IMR-90 (cell line): ENCODE data around the gene CAMTA1. TPM values are rescaled to one million over a fixed set of nuclear protein-coding genes. Genes with fewer than 3 reads are reported as not detected.

ENCODE experiments used
- ATAC-seq: fragments of 200-7000 bp; cut with Tn5 transposase; 2 replicates; pipeline ENCODE4 v1.9.1; 2020; ENCODE audit warnings: low read depth, mild to moderate bottlenecking, moderate library complexity
- BruUV-seq: library from RNA; stranded (reverse); fragments of 400-500 nt; replicated peaks from 2 replicates; lab custom pipeline; 2021; lab: Mats Ljungman, UMichigan
- CTCF ChIA-PET: fragments of 300-600 bp; formaldehyde crosslinking; extraction: SDS; loops from one replicate; lab custom pipeline; 2021; ENCODE audit warnings: antibody characterized with exemption; lab: Yijun Ruan, JAX
- POLR2A ChIA-PET: fragments of 300-600 bp; sonication (Branson Sonifier 250); formaldehyde crosslinking; loops from one replicate; lab custom pipeline; 2022; ENCODE audit warnings: antibody characterized with exemption; ENCODE audit not compliant: unreplicated experiment; lab: Charles Lee
- DNase-seq: peaks from one replicate; pipeline ENCODE4 v3.0.0; 2013
- H2AFZ ChIP-seq: replicated peaks from 2 replicates; pipeline ENCODE3; 2013; ENCODE audit warnings: low read length, mild to moderate bottlenecking; ENCODE audit not compliant: poor library complexity
- H2AK5ac ChIP-seq: 2 replicates; pipeline ENCODE4 v1.6.1; 2013; ENCODE audit warnings: low read depth, low read length, inconsistent platforms
- H2AK9ac ChIP-seq: replicated peaks from 2 replicates; pipeline ENCODE3; 2013; ENCODE audit warnings: mild to moderate bottlenecking, low read depth, low read length, moderate library complexity; ENCODE audit not compliant: poor library complexity
- H2BK120ac ChIP-seq: 2 replicates; pipeline ENCODE4 v1.6.1; 2013; ENCODE audit warnings: low read depth, low read length, inconsistent platforms
- H2BK15ac ChIP-seq: 3 replicates; pipeline ENCODE4 v1.6.1; 2013; ENCODE audit warnings: low read depth, low read length, inconsistent platforms
- H2BK20ac ChIP-seq: 2 replicates; pipeline ENCODE4 v1.6.1; 2013; ENCODE audit warnings: low read depth, mild to moderate bottlenecking, inconsistent platforms, low read length, moderate library complexity
- H2BK5ac ChIP-seq: 2 replicates; pipeline ENCODE4 v1.6.1; 2013; ENCODE audit warnings: mild to moderate bottlenecking, low read depth, low read length, inconsistent platforms; ENCODE audit not compliant: poor library complexity, severe bottlenecking
- H3K14ac ChIP-seq: replicated peaks from 2 replicates; pipeline ENCODE4 v1.6.1; 2013; ENCODE audit warnings: low read depth, low read length, inconsistent platforms
- H3K18ac ChIP-seq: 2 replicates; pipeline ENCODE4 v1.6.1; 2013; ENCODE audit warnings: low read depth, low read length, control low read depth
- H3K23ac ChIP-seq: 2 replicates; pipeline ENCODE4 v1.6.1; 2013; ENCODE audit warnings: low read depth, low read length, inconsistent platforms
- H3K27ac ChIP-seq: 2 replicates; pipeline ENCODE4 v1.5.1; 2013; ENCODE audit warnings: mild to moderate bottlenecking, control low read depth, low read length; ENCODE audit not compliant: insufficient read depth
- H3K27me3 ChIP-seq: 2 replicates; pipeline ENCODE4 v1.6.1; 2013; ENCODE audit warnings: low read length; ENCODE audit not compliant: control insufficient read depth, insufficient read depth
- H3K36me3 ChIP-seq: 2 replicates; pipeline ENCODE4 v1.6.1; 2013; ENCODE audit warnings: low read length, mixed read lengths; ENCODE audit not compliant: control insufficient read depth, insufficient read depth
- H3K4ac ChIP-seq: 2 replicates; pipeline ENCODE4 v1.6.1; 2013; ENCODE audit warnings: low read depth, low read length, inconsistent platforms
- H3K4me1 ChIP-seq: 2 replicates; pipeline ENCODE4 v1.6.1; 2013; ENCODE audit warnings: low read length, mixed read lengths; ENCODE audit not compliant: control insufficient read depth, insufficient read depth
- H3K4me2 ChIP-seq: 2 replicates; pipeline ENCODE4 v1.6.1; 2013; ENCODE audit warnings: low read depth, mild to moderate bottlenecking, control low read depth, low read length, moderate library complexity
- H3K4me3 ChIP-seq: 2 replicates; pipeline ENCODE4 v1.5.1; 2013; ENCODE audit warnings: low read depth, mild to moderate bottlenecking, control low read depth, low read length, moderate library complexity; ENCODE audit not compliant: insufficient read depth
- H3K56ac ChIP-seq: 2 replicates; pipeline ENCODE4 v1.6.1; 2013; ENCODE audit warnings: low read length, inconsistent platforms; ENCODE audit not compliant: insufficient read depth; ENCODE audit errors: extremely low read depth
- H3K79me1 ChIP-seq, 2 experiments: 2 replicates each; pipeline ENCODE4 v1.6.1; 2013; ENCODE audit warnings: low read length in 2 of 2, inconsistent platforms in 1 of 2, low read depth in 1 of 2
- H3K9ac ChIP-seq: 2 replicates; pipeline ENCODE4 v1.6.1; 2013; ENCODE audit warnings: low read depth, low read length, control low read depth
- H3K9me1 ChIP-seq: 2 replicates; pipeline ENCODE4 v1.6.1; 2013; ENCODE audit warnings: low read length, inconsistent platforms; ENCODE audit not compliant: insufficient read depth
- H3K9me3 ChIP-seq: 2 replicates; pipeline ENCODE4 v1.6.1; 2013; ENCODE audit warnings: low read length; ENCODE audit not compliant: control insufficient read depth, insufficient read depth
- H4K20me1 ChIP-seq: 2 replicates; pipeline ENCODE4 v1.6.1; 2013; ENCODE audit warnings: low read length, inconsistent platforms; ENCODE audit not compliant: insufficient read depth
- H4K5ac ChIP-seq: 2 replicates; pipeline ENCODE4 v1.6.1; 2013; ENCODE audit warnings: mild to moderate bottlenecking, low read depth, low read length, control low read depth
- H4K8ac ChIP-seq, 2 experiments: 2 replicates each; pipeline ENCODE4 v1.6.1; 2013; ENCODE audit warnings: low read depth in 2 of 2, low read length in 2 of 2, control low read depth in 1 of 2, inconsistent platforms in 1 of 2
- H4K91ac ChIP-seq: 2 replicates; pipeline ENCODE4 v1.6.1; 2013; ENCODE audit warnings: low read depth, low read length, inconsistent platforms; ENCODE audit not compliant: insufficient read depth
- BHLHE40 ChIP-seq: fragments of 150-350 bp; IDR thresholded peaks from 2 replicates; pipeline ENCODE4 v1.6.1; 2016; ENCODE audit warnings: mild to moderate bottlenecking, low read depth, low read length
- CEBPB ChIP-seq: IDR thresholded peaks from 2 replicates; pipeline ENCODE4 v1.6.1; 2012; ENCODE audit warnings: low read depth, low read length, improper control_type of control experiment
- CHD1 ChIP-seq: IDR thresholded peaks from 2 replicates; pipeline ENCODE4 v1.6.1; 2012; ENCODE audit warnings: low read depth, low read length, improper control_type of control experiment
- FOS ChIP-seq: fragments of 150-350 bp; IDR thresholded peaks from 2 replicates; pipeline ENCODE4 v1.6.1; 2016; ENCODE audit warnings: low read depth, low read length
- MAFK ChIP-seq: IDR thresholded peaks from 2 replicates; pipeline ENCODE4 v1.6.1; 2012; ENCODE audit warnings: low read depth, low read length, improper control_type of control experiment
- MAZ ChIP-seq: IDR thresholded peaks from 2 replicates; pipeline ENCODE4 v1.6.1; 2012; ENCODE audit warnings: low read depth, mild to moderate bottlenecking, low read length, improper control_type of control experiment, moderate library complexity, borderline replicate concordance
- MXI1 ChIP-seq: IDR thresholded peaks from 2 replicates; pipeline ENCODE4 v1.6.1; 2012; ENCODE audit warnings: low read depth, mild to moderate bottlenecking, low read length, moderate library complexity, borderline replicate concordance
- NFE2L2 ChIP-seq: fragments of 150-350 bp; IDR thresholded peaks from 2 replicates; pipeline ENCODE4 v1.6.1; 2016; ENCODE audit warnings: low read depth, mild to moderate bottlenecking, low read length
- POLR2A ChIP-seq: IDR thresholded peaks from 2 replicates; pipeline ENCODE4 v1.6.1; 2012; ENCODE audit warnings: mild to moderate bottlenecking, low read depth, low read length
- RAD21 ChIP-seq: IDR thresholded peaks from 2 replicates; pipeline ENCODE4 v1.6.1; 2012; ENCODE audit warnings: low read length, improper control_type of control experiment
- RCOR1 ChIP-seq: IDR thresholded peaks from 2 replicates; pipeline ENCODE4 v1.6.1; 2012; ENCODE audit warnings: mild to moderate bottlenecking, low read length, improper control_type of control experiment; ENCODE audit not compliant: insufficient replicate concordance
- RFX5 ChIP-seq: IDR thresholded peaks from 2 replicates; pipeline ENCODE4 v1.8.0; 2012; ENCODE audit warnings: low read depth, mild to moderate bottlenecking, low read length, moderate library complexity
- SMC3 ChIP-seq: fragments of 150-350 bp; IDR thresholded peaks from 2 replicates; pipeline ENCODE4 v1.6.1; 2016; ENCODE audit warnings: low read depth, mild to moderate bottlenecking, antibody characterized with exemption, low read length, moderate library complexity
- dilution Hi-C: fragments of 300-500 bp; cut with HindIII; formaldehyde crosslinking; loops from one replicate; pipeline ENCODE4 v1.14.3; 2018; ENCODE audit warnings: low sequenced_read_pairs; ENCODE audit not compliant: unreplicated experiment
- in situ Hi-C: fragments of 300-500 bp; cut with MboI; formaldehyde crosslinking; loops from 3 replicates; pipeline ENCODE4 v1.14.3; 2019; ENCODE audit warnings: low sequenced_read_pairs, inconsistent platforms, mixed read lengths
- intact Hi-C: fragments of 100-400 bp; cut with micrococcal nuclease; formaldehyde crosslinking; loops from 2 replicates; pipeline ENCODE4 v1.10.0; 2022
- polyA plus RNA-seq, 3 experiments: library from polyadenylated mRNA; depleted of rRNA; stranded (reverse); fragments of >200 nt; gene quantifications; 2 replicates each; pipeline ENCODE4 v1.2.3, GENCODE V29; 2012; ENCODE audit warnings: low replicate concordance in 1 of 3
- total RNA-seq: library from RNA; depleted of rRNA; stranded (reverse); fragments of >200 nt; gene quantifications from 2 replicates; pipeline ENCODE4 v1.2.3, GENCODE V29; 2012
- TF ChIP-seq, protein P1 (sequence below): conservative IDR thresholded peaks from 2 replicates; pipeline ENCODE4 v1.5.1; 2012; ENCODE audit warnings: mild to moderate bottlenecking, low read depth, low read length, improper control_type of control experiment
- TF ChIP-seq, protein P2 (sequence below): fragments of 150-350 bp; IDR thresholded peaks from 2 replicates; pipeline ENCODE4 v1.6.1; 2016; ENCODE audit warnings: low read depth, mild to moderate bottlenecking, low read length, moderate library complexity, borderline replicate concordance
- TF ChIP-seq, protein P3 (sequence below): fragments of 150-350 bp; IDR thresholded peaks from 2 replicates; pipeline ENCODE4 v1.6.1; 2017; ENCODE audit warnings: mild to moderate bottlenecking, antibody characterized with exemption, low read length, low read depth

CAMTA1 gene
- total and polyA plus RNA-seq, 2 of the 4 experiments (the other 2 are of a cell fraction): 35.5 to 74.3 TPM

DNA sequence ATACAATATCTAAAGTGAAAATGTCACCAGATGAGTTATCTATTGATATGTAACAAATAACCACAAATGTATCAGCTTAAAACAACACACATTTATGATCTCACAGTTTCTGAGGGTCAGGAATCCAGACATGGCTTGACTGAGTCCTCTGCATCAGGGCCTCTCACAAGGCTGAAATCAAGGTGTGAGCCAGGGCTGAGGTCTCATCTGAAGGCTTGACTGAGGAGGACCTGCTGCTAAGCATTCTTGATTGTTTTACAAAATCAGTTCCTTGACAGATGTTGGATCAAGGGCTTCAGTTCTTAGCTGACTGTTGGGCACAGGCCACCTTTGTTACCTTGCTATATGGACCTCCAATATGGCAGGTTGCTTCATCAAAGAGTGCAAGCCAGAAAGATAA, 483.7 kb downstream of the CAMTA1 start:
- Histone ChIP-seq H3K9me3 (peaks cover 6% of the 10 kb centered on the region), H3K27ac (no peak overlapping the region), H3K56ac (no peak overlapping the region), H3K4me3 (no peak overlapping the region), H3K36me3 (no peaks in the 10 kb centered on the region), H3K14ac (no peak overlapping the region), H3K9ac (no peak overlapping the region), H3K18ac (no peak overlapping the region), H4K91ac (no peak overlapping the region), H2BK15ac (peak overlapping the region; percentile 57; the same call in 1 of the 3 replicates), H3K4ac (peak overlapping the region; percentile 7), H4K20me1 (no peaks in the 10 kb centered on the region), H3K79me1 (no peaks in the 10 kb centered on the region; a peak in 1 of 4 replicates), H3K4me2 (no peak overlapping the region), H2AK5ac (peak overlapping the region; percentile 38), H3K27me3 (no peaks in the 10 kb centered on the region), H4K5ac (no peak overlapping the region), H2BK20ac (no peak overlapping the region), H2AK9ac (no peak overlapping the region), H2BK5ac (no peak overlapping the region), H3K4me1 (peaks cover 30% of the 10 kb centered on the region), H4K8ac (no peak overlapping the region), H3K23ac (no peak overlapping the region), H2BK120ac (no peak overlapping the region), H2AFZ (no peak overlapping the region), H3K9me1 (peaks cover 27% of the 10 kb centered on the region)
- DNase-seq (no peak), ATAC-seq (no peak)
- ChIA-PET CTCF (no interaction called here), POLR2A (no interaction called here)
- dilution Hi-C loops (no loop called here), in situ Hi-C loops (no loop called here), intact Hi-C loops (no loop called here)
- BruUV-seq: no TSS peak
- TF ChIP-seq RAD21 (no peak), RFX5 (no peak), SMC3 (no peak), BHLHE40 (no peak), MXI1 (no peak), CEBPB (no peak), CHD1 (no peak), MAFK (no peak), MAZ (no peak), FOS (no peak), NFE2L2 (no peak), POLR2A (no peak), RCOR1 (no peak)
- TF ChIP-seq, protein P1, sequence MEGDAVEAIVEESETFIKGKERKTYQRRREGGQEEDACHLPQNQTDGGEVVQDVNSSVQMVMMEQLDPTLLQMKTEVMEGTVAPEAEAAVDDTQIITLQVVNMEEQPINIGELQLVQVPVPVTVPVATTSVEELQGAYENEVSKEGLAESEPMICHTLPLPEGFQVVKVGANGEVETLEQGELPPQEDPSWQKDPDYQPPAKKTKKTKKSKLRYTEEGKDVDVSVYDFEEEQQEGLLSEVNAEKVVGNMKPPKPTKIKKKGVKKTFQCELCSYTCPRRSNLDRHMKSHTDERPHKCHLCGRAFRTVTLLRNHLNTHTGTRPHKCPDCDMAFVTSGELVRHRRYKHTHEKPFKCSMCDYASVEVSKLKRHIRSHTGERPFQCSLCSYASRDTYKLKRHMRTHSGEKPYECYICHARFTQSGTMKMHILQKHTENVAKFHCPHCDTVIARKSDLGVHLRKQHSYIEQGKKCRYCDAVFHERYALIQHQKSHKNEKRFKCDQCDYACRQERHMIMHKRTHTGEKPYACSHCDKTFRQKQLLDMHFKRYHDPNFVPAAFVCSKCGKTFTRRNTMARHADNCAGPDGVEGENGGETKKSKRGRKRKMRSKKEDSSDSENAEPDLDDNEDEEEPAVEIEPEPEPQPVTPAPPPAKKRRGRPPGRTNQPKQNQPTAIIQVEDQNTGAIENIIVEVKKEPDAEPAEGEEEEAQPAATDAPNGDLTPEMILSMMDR: no peak
- TF ChIP-seq, protein P2, sequence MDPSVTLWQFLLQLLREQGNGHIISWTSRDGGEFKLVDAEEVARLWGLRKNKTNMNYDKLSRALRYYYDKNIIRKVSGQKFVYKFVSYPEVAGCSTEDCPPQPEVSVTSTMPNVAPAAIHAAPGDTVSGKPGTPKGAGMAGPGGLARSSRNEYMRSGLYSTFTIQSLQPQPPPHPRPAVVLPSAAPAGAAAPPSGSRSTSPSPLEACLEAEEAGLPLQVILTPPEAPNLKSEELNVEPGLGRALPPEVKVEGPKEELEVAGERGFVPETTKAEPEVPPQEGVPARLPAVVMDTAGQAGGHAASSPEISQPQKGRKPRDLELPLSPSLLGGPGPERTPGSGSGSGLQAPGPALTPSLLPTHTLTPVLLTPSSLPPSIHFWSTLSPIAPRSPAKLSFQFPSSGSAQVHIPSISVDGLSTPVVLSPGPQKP: no peak
- TF ChIP-seq, protein P3, sequence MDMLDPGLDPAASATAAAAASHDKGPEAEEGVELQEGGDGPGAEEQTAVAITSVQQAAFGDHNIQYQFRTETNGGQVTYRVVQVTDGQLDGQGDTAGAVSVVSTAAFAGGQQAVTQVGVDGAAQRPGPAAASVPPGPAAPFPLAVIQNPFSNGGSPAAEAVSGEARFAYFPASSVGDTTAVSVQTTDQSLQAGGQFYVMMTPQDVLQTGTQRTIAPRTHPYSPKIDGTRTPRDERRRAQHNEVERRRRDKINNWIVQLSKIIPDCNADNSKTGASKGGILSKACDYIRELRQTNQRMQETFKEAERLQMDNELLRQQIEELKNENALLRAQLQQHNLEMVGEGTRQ: no peak
